ENCODE measurements around the gene ZBTB7C. TPM values are rescaled to one million over a fixed set of nuclear protein-coding genes. Genes with fewer than 3 reads are reported as not detected.

Gene ZBTB7C
- total RNA-seq, 1 experiment from 2014 or later: 0.33 TPM

DNA sequence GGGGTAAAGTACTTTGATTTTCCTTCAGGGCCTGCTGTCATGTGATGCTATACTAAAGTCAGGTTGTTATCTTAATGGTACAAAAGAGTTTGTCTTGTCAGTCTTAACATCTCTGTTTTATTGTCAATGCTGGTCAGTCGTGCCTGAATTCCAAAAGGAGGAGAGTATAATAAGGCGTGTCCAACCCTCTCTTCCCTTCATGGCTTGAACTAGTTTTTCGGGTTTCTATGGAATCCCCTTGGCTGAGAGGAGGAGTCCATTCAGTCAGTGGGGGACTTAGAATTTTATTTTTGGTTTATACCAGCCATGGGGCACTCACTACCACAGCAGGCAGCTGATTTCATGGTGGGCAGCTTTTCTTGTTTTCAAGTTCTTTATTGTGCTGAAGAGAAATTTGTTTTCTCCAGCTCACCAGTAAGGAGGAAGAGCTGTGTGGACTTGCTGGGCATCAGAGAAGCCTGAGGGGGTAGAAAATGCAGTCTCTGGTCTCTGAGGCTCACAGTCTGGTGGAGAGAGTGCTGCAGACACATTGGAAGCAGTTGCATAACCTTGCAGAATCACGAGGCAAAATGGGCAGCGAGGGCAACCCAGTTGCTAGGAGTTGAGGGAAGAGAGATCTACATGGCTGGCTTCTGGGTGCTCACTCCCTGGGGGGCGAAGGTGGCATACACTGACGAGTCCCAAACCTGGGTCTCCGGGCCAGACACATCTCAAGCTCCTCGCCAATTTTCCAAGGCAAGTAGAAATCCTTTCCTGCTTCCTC lies 193.1 kb downstream of the ZBTB7C start:
- Histone ChIP-seq H3K14ac (ENCODE audit: insufficient read depth, low read length) (no peak overlapping the region; the same call in 1 of the 2 replicates), H3K4me2 (ENCODE audit: insufficient read depth, insufficient read length, low read length) (no peak overlapping the region), H2AFZ (ENCODE audit: low read length) (no peak overlapping the region), H3K9me3 (ENCODE audit: control insufficient read depth, low read depth, low read length) (no peaks in the 10 kb centered on the region), H3K79me2 (ENCODE audit: insufficient read depth, low read length) (no peaks in the 10 kb centered on the region), H3K23me2 (ENCODE audit: insufficient read length, low read depth, low read length, poor library complexity, severe bottlenecking) (no peaks in the 10 kb centered on the region), H3T11ph (ENCODE audit: low read length) (no peak overlapping the region), H4K20me1 (ENCODE audit: control insufficient read depth, insufficient read depth, insufficient read length) (peaks cover 4% of the 10 kb centered on the region), H3K27ac (ENCODE audit: insufficient read length, low read depth, low read length) (no peak overlapping the region), H4K8ac (replicated peaks; ENCODE audit: insufficient read length, low read depth, low read length) (no peak overlapping the region), H3K23ac (ENCODE audit: insufficient read length, low read depth, low read length) (no peak overlapping the region), H3K4ac (ENCODE audit: low read depth, low read length) (no peak overlapping the region), H2BK120ac (ENCODE audit: low read depth, low read length, poor library complexity, severe bottlenecking) (no peak overlapping the region), H4K5ac (ENCODE audit: insufficient read length, low read depth, low read length) (no peak overlapping the region), H4K91ac (ENCODE audit: insufficient read length, low read depth, low read length) (no peak overlapping the region), H3K18ac (ENCODE audit: insufficient read length, low read depth, low read length) (no peak overlapping the region), H3K4me1 (ENCODE audit: insufficient read depth, low read length) (no peaks in the 10 kb centered on the region), H2BK15ac (ENCODE audit: low read depth, low read length) (no peak overlapping the region), H3K27me3 (ENCODE audit: insufficient read depth, low read length) (no peaks in the 10 kb centered on the region), H3K9ac (ENCODE audit: extremely low read depth, insufficient read length, low read length) (no peak overlapping the region), H3K56ac (ENCODE audit: insufficient read length, low read depth, low read length) (no peak overlapping the region), H2BK5ac (ENCODE audit: insufficient read length, low read length) (no peak overlapping the region), H3K79me1 (ENCODE audit: insufficient read depth, low read depth, low read length, poor library complexity, severe bottlenecking) (no peaks in the 10 kb centered on the region), H2BK12ac (ENCODE audit: insufficient read length, low read depth, low read length) (no peak overlapping the region), H2AK5ac (ENCODE audit: insufficient read length, low read length) (no peak overlapping the region), H2BK20ac (ENCODE audit: low read depth, low read length, poor library complexity, severe bottlenecking) (no peak overlapping the region)
- peaks cover 16 to 21% of the 10 kb centered on the region in 2 experiments for H3K4me1 Mint-ChIP-seq
- H3K4me3 Mint-ChIP-seq: no peak overlapping the region
- no peak overlapping the region for H3K27ac Mint-ChIP-seq
- H3K27me3 Mint-ChIP-seq (ENCODE audit: low read depth): peaks cover 9% of the 10 kb centered on the region
- TF ChIP-seq, protein P1, sequence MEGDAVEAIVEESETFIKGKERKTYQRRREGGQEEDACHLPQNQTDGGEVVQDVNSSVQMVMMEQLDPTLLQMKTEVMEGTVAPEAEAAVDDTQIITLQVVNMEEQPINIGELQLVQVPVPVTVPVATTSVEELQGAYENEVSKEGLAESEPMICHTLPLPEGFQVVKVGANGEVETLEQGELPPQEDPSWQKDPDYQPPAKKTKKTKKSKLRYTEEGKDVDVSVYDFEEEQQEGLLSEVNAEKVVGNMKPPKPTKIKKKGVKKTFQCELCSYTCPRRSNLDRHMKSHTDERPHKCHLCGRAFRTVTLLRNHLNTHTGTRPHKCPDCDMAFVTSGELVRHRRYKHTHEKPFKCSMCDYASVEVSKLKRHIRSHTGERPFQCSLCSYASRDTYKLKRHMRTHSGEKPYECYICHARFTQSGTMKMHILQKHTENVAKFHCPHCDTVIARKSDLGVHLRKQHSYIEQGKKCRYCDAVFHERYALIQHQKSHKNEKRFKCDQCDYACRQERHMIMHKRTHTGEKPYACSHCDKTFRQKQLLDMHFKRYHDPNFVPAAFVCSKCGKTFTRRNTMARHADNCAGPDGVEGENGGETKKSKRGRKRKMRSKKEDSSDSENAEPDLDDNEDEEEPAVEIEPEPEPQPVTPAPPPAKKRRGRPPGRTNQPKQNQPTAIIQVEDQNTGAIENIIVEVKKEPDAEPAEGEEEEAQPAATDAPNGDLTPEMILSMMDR (conservative IDR thresholded peaks at IDR 0.05): no peak
- no peak for DNase-seq
- peaks cover 6 to 22% (median 7%) of the 10 kb centered on the region in 3 experiments; a peak in 6 of 7 replicates for H3K36me3 Mint-ChIP-seq (ENCODE audit: insufficient read depth in 1 of 3, low read depth in 3 of 3)
- peaks cover 23 to 24% of the 10 kb centered on the region in 2 experiments for H3K9me3 Mint-ChIP-seq
- no CpG with 5 or more reads among the region's 9 CpGs for WGBS (ENCODE audit: extremely low coverage, insufficient read length, low lambda C conversion rate)

All from H9 (cell line).